ENCODE measurements around the gene SNX5. TPM values are rescaled to one million over a fixed set of nuclear protein-coding genes. Genes with fewer than 3 reads are reported as not detected.

The SNX5 gene
- total and polyA plus RNA-seq, 2 of the 13 experiments (the other 11 are each of a cell fraction or from before 2014, with no cell fraction given) = 664 to 1,040 TPM

DNA sequence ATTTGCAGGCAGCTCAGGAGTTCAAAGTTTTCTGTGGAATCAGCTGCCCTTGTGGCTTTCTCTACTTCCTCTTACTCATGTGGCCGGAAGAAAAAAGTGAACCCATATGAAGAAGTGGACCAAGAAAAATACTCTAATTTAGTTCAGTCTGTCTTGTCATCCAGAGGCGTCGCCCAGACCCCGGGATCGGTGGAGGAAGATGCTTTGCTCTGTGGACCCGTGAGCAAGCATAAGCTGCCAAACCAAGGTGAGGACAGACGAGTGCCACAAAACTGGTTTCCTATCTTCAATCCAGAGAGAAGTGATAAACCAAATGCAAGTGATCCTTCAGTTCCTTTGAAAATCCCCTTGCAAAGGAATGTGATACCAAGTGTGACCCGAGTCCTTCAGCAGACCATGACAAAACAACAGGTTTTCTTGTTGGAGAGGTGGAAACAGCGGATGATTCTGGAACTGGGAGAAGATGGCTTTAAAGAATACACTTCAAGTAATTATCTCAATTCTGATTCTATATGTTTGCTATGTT, 1.4 kb upstream of the SNX5 start (continued):
- TF ChIP-seq PAF1 (CRISPR knock-in tag; IDR thresholded peaks at IDR 0.05) (no peak), ZNF333 (CRISPR knock-in tag; IDR thresholded peaks at IDR 0.05; ENCODE audit: borderline replicate concordance) (no peak), ZFP90 (CRISPR knock-in tag; IDR thresholded peaks at IDR 0.05; ENCODE audit: borderline replicate concordance) (no peak), EHMT2 (IDR thresholded peaks at IDR 0.05; ENCODE audit: borderline replicate concordance, low read depth, low read length) (no peak), ZNF331 (CRISPR knock-in tag; IDR thresholded peaks at IDR 0.05) (no peak), PRMT3 (CRISPR knock-in tag; IDR thresholded peaks at IDR 0.05; ENCODE audit: borderline replicate concordance, low read depth) (no peak), MYC (CRISPR knock-in tag; IDR thresholded peaks at IDR 0.05; ENCODE audit: borderline replicate concordance) (no peak), ZNF720 (CRISPR knock-in tag; IDR thresholded peaks at IDR 0.05) (no peak), NKX3-1 (CRISPR knock-in tag; IDR thresholded peaks at IDR 0.05) (0 out of 2 replicates have a peak, but pooled peaks have one; percentile 50), ZNF501 (CRISPR knock-in tag; IDR thresholded peaks at IDR 0.05) (no peak), ARID2 (CRISPR knock-in tag; IDR thresholded peaks at IDR 0.05; ENCODE audit: borderline replicate concordance) (no peak), ZNF354B (CRISPR knock-in tag; IDR thresholded peaks at IDR 0.05) (peak; percentile 74; the same call in 1 of the 2 replicates), SAP130 (CRISPR knock-in tag; IDR thresholded peaks at IDR 0.05; ENCODE audit: low read depth) (peak; percentile 85), KLF6 (CRISPR knock-in tag; IDR thresholded peaks at IDR 0.05) (no peak), FOXO1 (CRISPR knock-in tag; IDR thresholded peaks at IDR 0.05) (no peak), HOXA5 (CRISPR knock-in tag; IDR thresholded peaks at IDR 0.05) (no peak), ZNF382 (CRISPR knock-in tag; IDR thresholded peaks at IDR 0.05; ENCODE audit: borderline replicate concordance) (no peak), ZNF451 (CRISPR knock-in tag; IDR thresholded peaks at IDR 0.05) (no peak), TEAD2 (CRISPR knock-in tag; IDR thresholded peaks at IDR 0.05) (no peak)
- TF ChIP-seq, protein P1, sequence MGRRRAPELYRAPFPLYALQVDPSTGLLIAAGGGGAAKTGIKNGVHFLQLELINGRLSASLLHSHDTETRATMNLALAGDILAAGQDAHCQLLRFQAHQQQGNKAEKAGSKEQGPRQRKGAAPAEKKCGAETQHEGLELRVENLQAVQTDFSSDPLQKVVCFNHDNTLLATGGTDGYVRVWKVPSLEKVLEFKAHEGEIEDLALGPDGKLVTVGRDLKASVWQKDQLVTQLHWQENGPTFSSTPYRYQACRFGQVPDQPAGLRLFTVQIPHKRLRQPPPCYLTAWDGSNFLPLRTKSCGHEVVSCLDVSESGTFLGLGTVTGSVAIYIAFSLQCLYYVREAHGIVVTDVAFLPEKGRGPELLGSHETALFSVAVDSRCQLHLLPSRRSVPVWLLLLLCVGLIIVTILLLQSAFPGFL (CRISPR knock-in tag; IDR thresholded peaks at IDR 0.05) = no peak
- TF ChIP-seq, protein P2, sequence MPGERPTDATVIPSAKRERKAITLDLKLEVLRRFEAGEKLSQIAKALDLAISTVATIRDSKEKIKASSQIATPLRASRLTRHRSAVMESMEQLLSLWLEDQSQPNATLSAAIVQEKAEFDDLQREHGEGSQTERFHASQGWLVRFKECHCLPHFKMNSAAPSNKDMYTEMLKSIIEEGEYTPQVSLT (CRISPR knock-in tag; IDR thresholded peaks at IDR 0.05; ENCODE audit: borderline replicate concordance, low read depth) = no peak
- TF ChIP-seq, protein P3, sequence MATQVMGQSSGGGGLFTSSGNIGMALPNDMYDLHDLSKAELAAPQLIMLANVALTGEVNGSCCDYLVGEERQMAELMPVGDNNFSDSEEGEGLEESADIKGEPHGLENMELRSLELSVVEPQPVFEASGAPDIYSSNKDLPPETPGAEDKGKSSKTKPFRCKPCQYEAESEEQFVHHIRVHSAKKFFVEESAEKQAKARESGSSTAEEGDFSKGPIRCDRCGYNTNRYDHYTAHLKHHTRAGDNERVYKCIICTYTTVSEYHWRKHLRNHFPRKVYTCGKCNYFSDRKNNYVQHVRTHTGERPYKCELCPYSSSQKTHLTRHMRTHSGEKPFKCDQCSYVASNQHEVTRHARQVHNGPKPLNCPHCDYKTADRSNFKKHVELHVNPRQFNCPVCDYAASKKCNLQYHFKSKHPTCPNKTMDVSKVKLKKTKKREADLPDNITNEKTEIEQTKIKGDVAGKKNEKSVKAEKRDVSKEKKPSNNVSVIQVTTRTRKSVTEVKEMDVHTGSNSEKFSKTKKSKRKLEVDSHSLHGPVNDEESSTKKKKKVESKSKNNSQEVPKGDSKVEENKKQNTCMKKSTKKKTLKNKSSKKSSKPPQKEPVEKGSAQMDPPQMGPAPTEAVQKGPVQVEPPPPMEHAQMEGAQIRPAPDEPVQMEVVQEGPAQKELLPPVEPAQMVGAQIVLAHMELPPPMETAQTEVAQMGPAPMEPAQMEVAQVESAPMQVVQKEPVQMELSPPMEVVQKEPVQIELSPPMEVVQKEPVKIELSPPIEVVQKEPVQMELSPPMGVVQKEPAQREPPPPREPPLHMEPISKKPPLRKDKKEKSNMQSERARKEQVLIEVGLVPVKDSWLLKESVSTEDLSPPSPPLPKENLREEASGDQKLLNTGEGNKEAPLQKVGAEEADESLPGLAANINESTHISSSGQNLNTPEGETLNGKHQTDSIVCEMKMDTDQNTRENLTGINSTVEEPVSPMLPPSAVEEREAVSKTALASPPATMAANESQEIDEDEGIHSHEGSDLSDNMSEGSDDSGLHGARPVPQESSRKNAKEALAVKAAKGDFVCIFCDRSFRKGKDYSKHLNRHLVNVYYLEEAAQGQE (IDR thresholded peaks at IDR 0.05; ENCODE audit: borderline replicate concordance in 1 of 2, low read depth in 1 of 2, low read length in 2 of 2) = no peak; a peak in 1 of 4 replicates
- TF ChIP-seq, protein P4, sequence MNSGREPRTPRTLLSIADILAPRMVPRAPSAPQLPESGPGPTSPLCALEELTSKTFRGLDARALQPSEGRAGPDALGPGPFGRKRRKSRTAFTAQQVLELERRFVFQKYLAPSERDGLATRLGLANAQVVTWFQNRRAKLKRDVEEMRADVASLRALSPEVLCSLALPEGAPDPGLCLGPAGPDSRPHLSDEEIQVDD (CRISPR knock-in tag; IDR thresholded peaks at IDR 0.05; ENCODE audit: borderline replicate concordance) = no peak
- TF ChIP-seq, protein P5, sequence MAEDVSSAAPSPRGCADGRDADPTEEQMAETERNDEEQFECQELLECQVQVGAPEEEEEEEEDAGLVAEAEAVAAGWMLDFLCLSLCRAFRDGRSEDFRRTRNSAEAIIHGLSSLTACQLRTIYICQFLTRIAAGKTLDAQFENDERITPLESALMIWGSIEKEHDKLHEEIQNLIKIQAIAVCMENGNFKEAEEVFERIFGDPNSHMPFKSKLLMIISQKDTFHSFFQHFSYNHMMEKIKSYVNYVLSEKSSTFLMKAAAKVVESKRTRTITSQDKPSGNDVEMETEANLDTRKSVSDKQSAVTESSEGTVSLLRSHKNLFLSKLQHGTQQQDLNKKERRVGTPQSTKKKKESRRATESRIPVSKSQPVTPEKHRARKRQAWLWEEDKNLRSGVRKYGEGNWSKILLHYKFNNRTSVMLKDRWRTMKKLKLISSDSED (CRISPR knock-in tag; IDR thresholded peaks at IDR 0.05) = no peak
- TF ChIP-seq, protein P6, sequence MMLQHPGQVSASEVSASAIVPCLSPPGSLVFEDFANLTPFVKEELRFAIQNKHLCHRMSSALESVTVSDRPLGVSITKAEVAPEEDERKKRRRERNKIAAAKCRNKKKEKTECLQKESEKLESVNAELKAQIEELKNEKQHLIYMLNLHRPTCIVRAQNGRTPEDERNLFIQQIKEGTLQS (CRISPR knock-in tag; IDR thresholded peaks at IDR 0.05) = no peak
